Measurements from ENCODE around the gene TRIM2. TPM values are rescaled to one million over a fixed set of nuclear protein-coding genes. Genes with fewer than 3 reads are reported as not detected.
"Not testable (repeated sequence)": the region's sequence is repeated elsewhere in the genome, so short reads cannot be mapped to it uniquely, and the experiment has no call there.

Gene TRIM2
- total RNA-seq, 2 experiments from 2014 or later: 0.63 to 1.4 TPM

- Mint-ChIP-seq H3K27me3 (peaks cover 18% of the 10 kb centered on the region), H3K36me3 (ENCODE audit: low read depth) (no peaks in the 10 kb centered on the region), H3K4me3 (no peak overlapping the region), H3K27ac (peak overlapping the region; percentile 53), H3K9me3 (no peaks in the 10 kb centered on the region), H3K4me1 (ENCODE audit: low read depth) (peaks cover 37% of the 10 kb centered on the region)
- ChIA-PET POLR2A (interaction anchor here (0.8 kb wide), 1 partner anchor 45 kb away, joined by 3 read pairs; no protein-coding TSS in a partner anchor), CTCF (interaction anchor here (0.9 to 3.6 kb wide), 11 partner anchors 9 to 591 kb away, joined by 3 to 15 read pairs (median 5); no protein-coding TSS in a partner anchor)
- no peak for TF ChIP-seq CTCF (IDR thresholded peaks at IDR 0.05)
- ATAC-seq: peak; percentile 60
- intact Hi-C loops (cut with micrococcal nuclease): no loop called here
- DNase-seq: no peak
Observed at GRCh38 chr4:153159728-153160221, 44.5 kb upstream of the TRIM2 start.

GRCh38 chr4:153160821-153161220, 43.4 kb upstream of the TRIM2 start:
- H3K27ac Mint-ChIP-seq: no peak overlapping the region
- H3K27me3 Mint-ChIP-seq: peaks cover 14% of the 10 kb centered on the region
- H3K4me1 Mint-ChIP-seq (ENCODE audit: low read depth): peaks cover 35% of the 10 kb centered on the region
- no peaks in the 10 kb centered on the region for H3K36me3 Mint-ChIP-seq (ENCODE audit: low read depth)
- no peak for TF ChIP-seq CTCF (IDR thresholded peaks at IDR 0.05)
- intact Hi-C loops (cut with micrococcal nuclease): no loop called here
- H3K4me3 Mint-ChIP-seq: no peak overlapping the region
- H3K9me3 Mint-ChIP-seq: no peaks in the 10 kb centered on the region
- DNase-seq: no peak
- ChIA-PET CTCF (interaction anchor here (0.9 to 3.6 kb wide), 9 partner anchors 11 to 488 kb away, joined by 3 to 15 read pairs (median 5); no protein-coding TSS in a partner anchor), POLR2A (no interaction called here)
- ATAC-seq: no peak

- POLR2A ChIA-PET: interaction anchor here (1.3 kb wide), 1 partner anchor 9 kb away, joined by 4 read pairs; no protein-coding TSS in a partner anchor
Observed at GRCh38 chr4:153161226-153161963, 42.8 kb upstream of the TRIM2 start.

GRCh38 chr4:153165236-153165635, 39.0 kb upstream of the TRIM2 start:
- DNase-seq; ATAC-seq; POLR2A ChIA-PET; H3K4me1 Mint-ChIP-seq (ENCODE audit: low read depth); intact Hi-C loops (cut with micrococcal nuclease); H3K36me3 Mint-ChIP-seq (ENCODE audit: low read depth); H3K27ac Mint-ChIP-seq; H3K9me3 Mint-ChIP-seq; H3K4me3 Mint-ChIP-seq: not testable (repeated sequence)
- CTCF ChIA-PET: interaction anchor here (1.0 kb wide), 1 partner anchor 12 kb away, joined by 3 read pairs; no protein-coding TSS in a partner anchor
- peaks cover 23% of the 10 kb centered on the region for H3K27me3 Mint-ChIP-seq

More at GRCh38 chr4:153161226-153161963, 42.8 kb upstream of the TRIM2 start:
- TF ChIP-seq CTCF (IDR thresholded peaks at IDR 0.05): no peak
- no peak for ATAC-seq
- CTCF ChIA-PET: interaction anchor here (0.9 to 3.6 kb wide), 4 partner anchors 11 to 314 kb away, joined by 3 to 15 read pairs (median 7); no protein-coding TSS in a partner anchor
- Mint-ChIP-seq H3K9me3 (no peaks in the 10 kb centered on the region), H3K27ac (no peak overlapping the region), H3K36me3 (ENCODE audit: low read depth) (no peaks in the 10 kb centered on the region), H3K27me3 (peaks cover 12% of the 10 kb centered on the region), H3K4me1 (ENCODE audit: low read depth) (peaks cover 30% of the 10 kb centered on the region), H3K4me3 (no peak overlapping the region)
- intact Hi-C loops (cut with micrococcal nuclease): no loop called here
- no peak for DNase-seq

DNA sequence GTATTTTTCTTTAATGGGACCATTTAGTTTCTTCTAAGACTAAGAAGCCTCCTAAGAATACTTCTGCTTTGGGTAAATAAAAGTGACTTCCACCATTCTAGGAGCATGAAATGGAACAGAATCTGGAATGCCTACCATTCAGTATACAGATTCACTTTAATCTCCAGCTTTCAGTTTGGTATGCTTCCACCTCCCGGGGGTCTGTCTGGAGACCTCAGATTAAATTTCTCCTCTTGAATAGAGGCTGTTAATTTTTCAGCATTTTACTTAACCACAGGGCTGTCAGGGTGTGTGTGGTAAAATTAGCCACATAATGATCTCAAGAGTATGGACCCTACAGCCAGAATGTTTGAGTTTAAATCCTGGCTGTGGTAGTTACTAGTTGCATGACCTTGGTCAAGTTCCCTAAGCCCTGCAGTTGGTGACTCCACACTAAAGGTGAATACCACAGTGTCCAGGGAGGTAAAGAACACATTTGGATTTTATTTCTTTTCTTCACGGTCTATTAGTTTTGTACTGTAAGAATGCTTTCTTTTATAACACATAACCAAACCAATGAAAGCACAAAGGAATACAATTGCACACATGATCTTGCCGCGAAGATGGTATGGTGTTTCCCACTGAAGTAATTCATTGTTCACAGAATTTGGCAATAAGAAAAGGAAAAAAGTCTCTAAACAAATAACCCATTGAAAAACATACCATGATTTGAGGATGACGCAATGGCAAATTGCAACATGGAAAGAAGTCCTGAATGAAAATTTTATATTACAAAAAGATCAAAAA, 37.3 kb upstream of the TRIM2 start:
- H3K9me3 Mint-ChIP-seq: no peaks in the 10 kb centered on the region
- DNase-seq (no peak), ATAC-seq (no peak)
- intact Hi-C loops (cut with micrococcal nuclease): no loop called here
- no peaks in the 10 kb centered on the region for H3K4me1 Mint-ChIP-seq (ENCODE audit: low read depth)
- TF ChIP-seq CTCF (IDR thresholded peaks at IDR 0.05): no peak
- ChIA-PET POLR2A (interaction anchor here (0.5 kb wide), 1 partner anchor 33 kb away, joined by 4 read pairs; no protein-coding TSS in a partner anchor), CTCF (no interaction called here)
- H3K27ac Mint-ChIP-seq: no peak overlapping the region
- no peak overlapping the region for H3K4me3 Mint-ChIP-seq
- no peaks in the 10 kb centered on the region for H3K36me3 Mint-ChIP-seq (ENCODE audit: low read depth)
- peaks cover 18% of the 10 kb centered on the region for H3K27me3 Mint-ChIP-seq

Data from activated CD8-positive, alpha-beta T cell treated with anti-CD3 and anti-CD28 coated beads for 36 hours (primary cell).